ENCODE measurements around the gene SZT2.
A peak's percentile ranks its signal among the peaks of the same experiment; 100 is the strongest.

SZT2 gene

GRCh38 chr1:43445606-43446387, 56.1 kb downstream of the SZT2 start:
- intact Hi-C loops (cut with DNase I): loop anchor here (10.0 kb wide), 1 partner anchor 61 kb away; the partner anchor contains the start of genes MED8 and SZT2
- DNase-seq: peak in 7 of 42 donors; percentile 1 to 25 (median 6)

- peak in 4 of 42 donors; percentile 2 to 13 (median 6) for DNase-seq
- intact Hi-C loops (cut with DNase I): loop anchor here (10.0 kb wide), 1 partner anchor 62 kb away; the partner anchor contains the start of genes MED8 and SZT2
Measured at GRCh38 chr1:43446388-43446740, 56.7 kb downstream of the SZT2 start.

GRCh38 chr1:43446881-43447835, 57.5 kb downstream of the SZT2 start:
- intact Hi-C loops (cut with DNase I): loop anchor here (10.0 kb wide), 1 partner anchor 62 kb away; the partner anchor contains the start of genes MED8 and SZT2
- DNase-seq: peak in 4 of 42 donors; percentile 3 to 40 (median 8)

- intact Hi-C loops (cut with DNase I): loop anchor here (10.0 kb wide), 1 partner anchor 63 kb away; the partner anchor contains the start of genes MED8 and SZT2
- peak in 3 of 42 donors; percentile 6 to 33 (median 11) for DNase-seq
Measured at GRCh38 chr1:43447891-43448708, 58.4 kb downstream of the SZT2 start.

GRCh38 chr1:43448955-43449707, 59.4 kb downstream of the SZT2 start:
- DNase-seq: peak in 4 of 42 donors; percentile 5 to 36 (median 10)

GRCh38 chr1:43449708-43450069, 60.0 kb downstream of the SZT2 start:
- intact Hi-C loops (cut with DNase I): loop anchor here (10.0 kb wide), 2 partner anchors 65 to 75 kb away; partner anchors contain the start of genes MED8 and SZT2

More at GRCh38 chr1:43448955-43449707, 59.4 kb downstream of the SZT2 start:
- intact Hi-C loops (cut with DNase I): loop anchor here (10.0 kb wide), 1 partner anchor 64 kb away; the partner anchor contains the start of genes MED8 and SZT2

GRCh38 chr1:43450251-43450941, 60.7 kb downstream of the SZT2 start:
- intact Hi-C loops (cut with DNase I): loop anchor here (10.0 kb wide), 1 partner anchor 74 kb away; no protein-coding TSS in a partner anchor
- DNase-seq: peak in 2 of 42 donors; percentile 11 to 41

More at GRCh38 chr1:43449708-43450069, 60.0 kb downstream of the SZT2 start:
- DNase-seq: peak in 3 of 42 donors; percentile 3 to 23 (median 7)

- intact Hi-C loops (cut with DNase I): loop anchor here (10.0 kb wide), 1 partner anchor 74 kb away; no protein-coding TSS in a partner anchor
- peak in 1 of 42 donors; percentile 43 for DNase-seq
Measured at GRCh38 chr1:43451157-43451591, 61.5 kb downstream of the SZT2 start.

GRCh38 chr1:43451701-43452532, 62.2 kb downstream of the SZT2 start:
- DNase-seq: peak in 1 of 42 donors; percentile 11
- intact Hi-C loops (cut with DNase I): loop anchor here (10.0 kb wide), 1 partner anchor 73 kb away; no protein-coding TSS in a partner anchor

GRCh38 chr1:43452789-43453441, 63.2 kb downstream of the SZT2 start:
- intact Hi-C loops (cut with DNase I): loop anchor here (10.0 kb wide), 1 partner anchor 72 kb away; no protein-coding TSS in a partner anchor

GRCh38 chr1:43453442-43454269, 64.0 kb downstream of the SZT2 start, which contains the start of gene HYI:
HYI (minus strand) TSS chr1:43453931; CDS start chr1:43453793, 138 bp downstream.
- intact Hi-C loops (cut with DNase I): loop anchor here (10.0 kb wide), 1 partner anchor 71 kb away; no protein-coding TSS in a partner anchor
- peak; percentile 69 to 93 (median 86) for DNase-seq

More at GRCh38 chr1:43452789-43453441, 63.2 kb downstream of the SZT2 start:
- peak in 13 of 42 donors; percentile 16 to 61 (median 31) for DNase-seq

- intact Hi-C loops (cut with DNase I): loop anchor here (10.0 kb wide), 1 partner anchor 70 kb away; no protein-coding TSS in a partner anchor
- DNase-seq: peak; percentile 60 to 92 (median 80)
Measured at GRCh38 chr1:43454270-43455011, 64.7 kb downstream of the SZT2 start.
